ENCODE results near the gene AIG1. TPM values are rescaled to one million over a fixed set of nuclear protein-coding genes. Genes with fewer than 3 reads are reported as not detected.

The AIG1 gene
- total and polyA plus RNA-seq, 2 experiments from 2014 or later = 92.8 to 102 TPM

DNA sequence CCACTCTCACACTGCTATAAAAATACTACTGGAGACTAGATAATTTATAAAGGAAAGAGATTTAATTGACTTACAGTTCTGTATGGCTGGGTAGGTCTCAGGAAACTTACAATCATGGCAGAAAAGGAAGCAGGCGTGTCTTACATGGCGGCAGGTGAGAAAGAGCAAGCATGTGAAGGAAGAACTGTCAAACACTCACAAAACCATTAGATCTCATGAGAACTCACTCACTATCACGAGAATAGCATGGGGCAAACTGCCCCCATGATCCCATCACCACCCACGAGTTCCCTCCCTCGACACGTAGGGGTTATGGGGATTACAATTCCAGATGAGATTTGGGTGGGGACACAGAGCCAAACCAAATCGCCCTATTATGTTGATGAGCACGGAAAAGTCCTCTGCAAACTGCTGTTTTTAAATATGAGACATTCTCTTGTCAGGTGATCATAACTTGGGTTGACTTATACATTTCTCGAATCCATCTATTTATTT is 133.5 kb downstream of the AIG1 start:
- no peaks in the 10 kb centered on the region for H3K27me3 ChIP-seq
- H3K4me1 ChIP-seq (ENCODE audit: insufficient read depth) = no peaks in the 10 kb centered on the region
- TF ChIP-seq EZH2phosphoT487 (IDR thresholded peaks at IDR 0.05; ENCODE audit: low read depth, severe bottlenecking, unreplicated experiment) (no peak), EZH2 (IDR thresholded peaks at IDR 0.05; ENCODE audit: borderline replicate concordance) (no peak)
- TF ChIP-seq, protein P1, sequence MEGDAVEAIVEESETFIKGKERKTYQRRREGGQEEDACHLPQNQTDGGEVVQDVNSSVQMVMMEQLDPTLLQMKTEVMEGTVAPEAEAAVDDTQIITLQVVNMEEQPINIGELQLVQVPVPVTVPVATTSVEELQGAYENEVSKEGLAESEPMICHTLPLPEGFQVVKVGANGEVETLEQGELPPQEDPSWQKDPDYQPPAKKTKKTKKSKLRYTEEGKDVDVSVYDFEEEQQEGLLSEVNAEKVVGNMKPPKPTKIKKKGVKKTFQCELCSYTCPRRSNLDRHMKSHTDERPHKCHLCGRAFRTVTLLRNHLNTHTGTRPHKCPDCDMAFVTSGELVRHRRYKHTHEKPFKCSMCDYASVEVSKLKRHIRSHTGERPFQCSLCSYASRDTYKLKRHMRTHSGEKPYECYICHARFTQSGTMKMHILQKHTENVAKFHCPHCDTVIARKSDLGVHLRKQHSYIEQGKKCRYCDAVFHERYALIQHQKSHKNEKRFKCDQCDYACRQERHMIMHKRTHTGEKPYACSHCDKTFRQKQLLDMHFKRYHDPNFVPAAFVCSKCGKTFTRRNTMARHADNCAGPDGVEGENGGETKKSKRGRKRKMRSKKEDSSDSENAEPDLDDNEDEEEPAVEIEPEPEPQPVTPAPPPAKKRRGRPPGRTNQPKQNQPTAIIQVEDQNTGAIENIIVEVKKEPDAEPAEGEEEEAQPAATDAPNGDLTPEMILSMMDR (IDR thresholded peaks at IDR 0.05; ENCODE audit: poor library complexity) = no peak
- no peaks in the 10 kb centered on the region for H4K20me1 ChIP-seq (ENCODE audit: insufficient read depth, poor library complexity, severe bottlenecking)
- H3K9me3 ChIP-seq (ENCODE audit: low read depth) = no peaks in the 10 kb centered on the region
- H3K4me3 ChIP-seq = no peak overlapping the region
- H3K9me2 ChIP-seq (replicated peaks; ENCODE audit: insufficient read depth) = no peaks in the 10 kb centered on the region
- H2AFZ ChIP-seq = no peak overlapping the region
- H3K79me2 ChIP-seq = no peaks in the 10 kb centered on the region
- H3K27ac ChIP-seq = no peak overlapping the region
- H3K4me2 ChIP-seq = no peak overlapping the region
- 98% methylated on average over 9 of the region's 9 CpGs for WGBS (ENCODE audit: low lambda C conversion rate, missing lambda C conversion rate)
- no peak for DNase-seq (ENCODE audit: low spot score)
- H3K36me3 ChIP-seq (replicated peaks; ENCODE audit: insufficient read depth, low read depth) = no peaks in the 10 kb centered on the region

DNA sequence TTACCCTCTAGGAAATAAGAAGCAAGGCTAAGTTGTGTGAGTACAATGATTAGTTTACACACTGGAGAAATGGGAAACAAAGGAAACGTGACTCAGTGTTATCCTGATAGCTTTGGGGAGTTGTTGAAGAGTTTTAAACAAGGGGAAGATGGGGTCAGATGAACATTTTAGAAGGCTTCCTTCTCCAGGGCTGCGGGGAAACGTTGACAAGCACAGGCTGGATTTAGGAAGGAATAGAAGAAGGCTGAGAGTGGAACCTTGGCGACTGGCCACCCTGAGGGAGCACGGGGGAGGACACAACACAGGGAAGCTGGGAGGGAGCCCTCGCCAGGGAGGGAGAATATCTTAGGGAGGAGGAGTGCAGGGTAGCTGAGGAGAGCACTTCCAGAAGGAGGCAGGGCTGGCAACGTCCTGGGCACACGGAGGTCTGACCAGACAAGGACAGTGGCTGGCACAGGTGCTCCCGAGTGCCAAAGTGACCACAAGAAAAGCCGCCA is 134.7 kb downstream of the AIG1 start:
- Histone ChIP-seq H3K4me2 (no peak overlapping the region), H3K36me3 (replicated peaks; ENCODE audit: insufficient read depth, low read depth) (no peaks in the 10 kb centered on the region), H3K27ac (no peak overlapping the region), H3K27me3 (no peaks in the 10 kb centered on the region), H4K20me1 (ENCODE audit: insufficient read depth, poor library complexity, severe bottlenecking) (no peaks in the 10 kb centered on the region), H3K9me3 (ENCODE audit: low read depth) (no peaks in the 10 kb centered on the region), H3K4me1 (ENCODE audit: insufficient read depth) (no peaks in the 10 kb centered on the region), H3K79me2 (no peaks in the 10 kb centered on the region), H3K9me2 (replicated peaks; ENCODE audit: insufficient read depth) (no peaks in the 10 kb centered on the region), H3K4me3 (no peak overlapping the region), H2AFZ (no peak overlapping the region)
- 91% methylated on average over 10 of the region's 10 CpGs for WGBS (ENCODE audit: low lambda C conversion rate, missing lambda C conversion rate)
- no peak for DNase-seq (ENCODE audit: low spot score)
- TF ChIP-seq EZH2phosphoT487 (IDR thresholded peaks at IDR 0.05; ENCODE audit: low read depth, severe bottlenecking, unreplicated experiment) (no peak), EZH2 (IDR thresholded peaks at IDR 0.05; ENCODE audit: borderline replicate concordance) (no peak)
- TF ChIP-seq, protein P1 (IDR thresholded peaks at IDR 0.05; ENCODE audit: poor library complexity) = no peak

DNA sequence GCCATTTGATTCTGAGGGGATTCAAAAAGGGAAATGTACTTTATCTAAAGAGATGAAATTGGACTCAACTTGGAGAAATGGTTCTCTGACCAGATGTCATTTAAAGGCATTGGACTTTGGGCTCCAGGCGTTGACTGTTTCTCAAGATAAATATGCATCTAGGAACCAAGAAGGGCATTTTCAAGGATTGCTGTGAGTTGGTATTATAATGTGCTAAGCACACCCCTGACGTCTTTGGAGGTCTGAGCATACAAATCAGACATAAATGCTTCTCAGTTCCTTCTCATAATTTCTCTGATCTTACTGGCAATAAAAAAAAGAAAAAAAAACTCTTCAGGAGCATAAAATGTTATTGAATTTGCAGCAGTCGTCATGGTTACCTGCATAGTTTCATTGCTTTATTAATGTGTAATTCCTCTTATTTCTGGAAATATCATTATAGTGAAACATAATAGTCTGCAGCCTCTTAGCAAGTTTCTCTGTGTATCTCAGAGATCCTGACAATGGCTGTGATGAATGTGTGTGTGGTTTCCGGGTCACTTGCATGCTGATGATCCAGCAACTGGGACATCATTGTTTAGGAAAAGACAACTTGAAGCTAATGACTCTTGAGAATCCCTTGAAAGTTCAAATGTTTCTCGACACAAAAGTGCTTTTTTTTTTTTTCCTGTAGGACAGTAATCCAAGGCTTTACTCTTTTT is 136.0 kb downstream of the AIG1 start:
- Histone ChIP-seq H3K9me3 (ENCODE audit: low read depth) (no peaks in the 10 kb centered on the region), H3K36me3 (replicated peaks; ENCODE audit: insufficient read depth, low read depth) (no peaks in the 10 kb centered on the region), H3K4me1 (ENCODE audit: insufficient read depth) (no peaks in the 10 kb centered on the region), H2AFZ (no peak overlapping the region), H3K4me2 (no peak overlapping the region), H3K9me2 (replicated peaks; ENCODE audit: insufficient read depth) (no peaks in the 10 kb centered on the region), H3K27ac (no peak overlapping the region), H3K27me3 (no peaks in the 10 kb centered on the region), H3K4me3 (no peak overlapping the region), H3K79me2 (no peaks in the 10 kb centered on the region), H4K20me1 (ENCODE audit: insufficient read depth, poor library complexity, severe bottlenecking) (no peaks in the 10 kb centered on the region)
- TF ChIP-seq, protein P1 (IDR thresholded peaks at IDR 0.05; ENCODE audit: poor library complexity) = no peak
- TF ChIP-seq EZH2phosphoT487 (IDR thresholded peaks at IDR 0.05; ENCODE audit: low read depth, severe bottlenecking, unreplicated experiment) (no peak), EZH2 (IDR thresholded peaks at IDR 0.05; ENCODE audit: borderline replicate concordance) (no peak)
- DNase-seq (ENCODE audit: low spot score) = no peak
- 73% methylated on average over 5 of the region's 5 CpGs for WGBS (ENCODE audit: low lambda C conversion rate, missing lambda C conversion rate)

All from hepatocyte (in vitro differentiated cells).